HCEC 1CT (cell line): Measurements from ENCODE around the gene RAB6D.
"Not testable (repeated sequence)": the region's sequence is repeated elsewhere in the genome, so short reads cannot be mapped to it uniquely, and the experiment has no call there.

ENCODE experiments used
- DNase-seq: peaks from one replicate; pipeline ENCODE4 v3.0.0-alpha.2; 2017

Gene RAB6D

GRCh38 chr2:131365452-131365851 lies 1.5 kb upstream of the RAB6D start:
- no peak for DNase-seq

DNA sequence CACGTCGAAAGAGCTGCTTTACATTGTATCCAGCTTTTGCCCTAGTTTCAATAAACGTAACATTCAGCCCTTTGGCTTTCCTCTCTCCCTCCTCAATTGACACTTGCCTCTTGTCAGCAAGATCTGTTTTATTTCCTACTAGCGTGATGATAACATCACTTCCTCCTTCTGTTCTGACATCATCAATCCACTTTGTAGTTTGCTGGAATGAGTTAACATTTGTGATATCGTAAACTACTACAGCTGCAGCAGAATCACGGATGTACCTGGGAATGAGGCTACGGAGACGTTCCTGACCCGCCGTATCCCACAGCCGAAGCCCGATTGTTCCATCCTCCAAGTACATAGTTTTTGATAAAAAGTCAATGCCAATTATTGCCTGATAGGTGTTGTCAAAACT lies 755 bp downstream of the RAB6D start:
- DNase-seq = not testable (repeated sequence)

GRCh38 chr2:131361773-131362172 lies 2.2 kb downstream of the RAB6D start:
- not testable (repeated sequence) for DNase-seq

- not testable (repeated sequence) for DNase-seq
Measured at GRCh38 chr2:131353167-131353697, 10.7 kb downstream of the RAB6D start.

- no peak for DNase-seq
Measured at GRCh38 chr2:131349021-131349420, 14.9 kb downstream of the RAB6D start.

GRCh38 chr2:131347035-131347434 lies 16.9 kb downstream of the RAB6D start:
- DNase-seq = not testable (repeated sequence)

- not testable (repeated sequence) for DNase-seq
Measured at GRCh38 chr2:131339307-131339706, 24.7 kb downstream of the RAB6D start.

DNA sequence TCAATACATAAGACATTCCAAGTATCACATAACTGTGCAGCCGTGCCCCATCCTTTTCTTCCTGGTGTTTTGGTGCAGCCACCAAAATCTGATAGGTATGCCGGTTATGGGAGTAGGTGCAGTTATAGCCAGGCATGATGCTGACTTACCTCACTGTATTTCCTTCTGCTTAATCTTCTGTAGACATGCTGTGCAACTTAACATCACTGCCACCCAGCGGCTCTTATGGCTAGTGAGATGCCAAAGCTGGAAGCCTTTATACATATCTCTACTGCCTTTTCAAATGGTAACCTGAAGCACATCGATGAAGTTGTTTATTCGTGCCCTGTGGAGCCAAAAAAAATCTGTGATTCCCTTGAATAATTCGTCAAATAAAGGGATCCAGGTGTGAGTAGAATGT lies 28.6 kb downstream of the RAB6D start:
- DNase-seq = not testable (repeated sequence)

DNA sequence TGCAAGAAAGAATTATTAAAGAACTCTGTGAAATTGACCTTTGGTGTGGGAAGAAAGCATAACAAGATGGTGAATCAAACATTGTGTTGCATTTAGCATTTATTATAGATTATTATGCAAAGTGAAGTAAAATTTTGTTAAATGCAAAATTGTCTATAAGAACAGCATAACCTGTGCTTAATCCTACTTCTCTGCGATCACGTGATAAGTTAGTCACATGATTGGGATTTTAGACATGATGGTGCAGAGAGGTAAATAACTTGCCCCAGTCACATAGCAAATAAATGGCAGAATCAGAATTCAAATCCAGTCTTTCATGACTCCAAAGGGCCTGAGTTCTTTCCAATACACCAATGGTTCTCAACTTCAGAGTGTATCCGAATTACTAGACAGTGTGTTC lies 31.3 kb downstream of the RAB6D start:
- not testable (repeated sequence) for DNase-seq

- not testable (repeated sequence) for DNase-seq
Measured at GRCh38 chr2:131331000-131331399, 33.0 kb downstream of the RAB6D start.

DNA sequence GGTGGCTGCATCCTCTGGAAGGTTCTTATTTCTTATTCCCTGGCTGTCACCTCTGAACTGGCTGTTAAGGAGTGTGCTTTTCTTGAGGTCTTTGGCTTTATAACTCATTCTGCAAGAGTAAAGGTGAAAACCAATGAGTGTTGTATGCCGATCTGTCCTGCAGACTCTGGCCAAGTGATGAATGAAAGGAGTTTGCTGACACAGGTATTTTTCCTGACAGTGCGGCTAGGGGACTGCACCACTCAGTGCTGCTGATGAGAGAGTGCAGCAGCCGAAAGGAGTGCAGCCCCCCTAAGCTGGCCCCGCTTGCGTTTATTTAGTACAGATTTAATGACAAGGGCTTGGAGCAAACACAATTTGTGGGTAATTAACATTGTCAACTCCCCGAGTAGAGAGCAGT lies 41.8 kb downstream of the RAB6D start:
- no peak for DNase-seq

DNA sequence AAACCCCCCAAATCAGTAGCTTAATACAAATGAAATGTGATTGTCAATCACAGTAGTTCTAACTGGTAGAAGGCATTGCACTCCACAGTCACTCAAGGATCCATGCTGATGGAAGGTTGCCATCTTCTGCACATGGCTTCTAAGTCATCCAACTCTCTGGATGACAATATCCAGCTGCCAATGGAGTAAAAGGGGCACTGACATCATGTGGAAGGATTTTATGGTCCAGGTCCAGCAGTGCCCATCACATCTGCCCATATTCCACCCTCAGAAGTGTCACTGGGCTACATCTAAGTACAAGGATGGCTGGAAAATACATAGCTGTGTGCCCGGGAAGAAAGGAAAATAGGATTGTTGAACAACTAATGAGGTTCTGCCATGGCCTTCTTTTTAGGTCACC lies 42.6 kb downstream of the RAB6D start:
- DNase-seq = not testable (repeated sequence)

DNA sequence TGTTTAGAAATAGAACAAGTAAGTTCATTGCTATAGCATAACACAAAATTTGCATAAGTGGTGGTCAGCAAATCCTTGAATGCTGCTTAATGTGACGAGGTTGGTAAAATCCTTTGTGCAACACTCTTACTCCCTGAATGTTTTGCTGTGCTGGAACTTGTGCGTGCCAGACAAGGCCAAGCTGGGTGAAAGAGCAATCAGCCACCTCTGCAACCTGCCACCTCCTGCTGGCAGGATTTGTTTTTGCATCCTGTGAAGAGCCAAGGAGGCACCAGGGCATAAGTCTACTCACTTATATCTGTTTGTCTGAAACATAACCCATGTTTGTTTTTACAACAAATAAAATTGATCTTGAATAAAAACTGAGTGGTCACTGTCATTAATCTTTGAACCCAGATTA lies 53.0 kb downstream of the RAB6D start:
- not testable (repeated sequence) for DNase-seq
